NCI-H345 treated with DMSO at 0.1 percent for 48 hours (cell line): ENCODE results near the gene ZNF688.
"Not testable (repeated sequence)": the region's sequence is repeated elsewhere in the genome, so short reads cannot be mapped to it uniquely, and the experiment has no call there.

Experiments
- DNase-seq: peaks from one replicate; lab custom pipeline; 2025; ENCODE audit not compliant: unreplicated experiment; lab: John Stamatoyannopoulos, UW

Gene ZNF688

GRCh38 chr16:30571445-30572322, at the start of gene ZNF688:
Gene ZNF688 (minus strand): TSS chr16:30571714. CDS start chr16:30571629, 85 bp downstream.
- DNase-seq, result peak; percentile 98

- no peak for DNase-seq
Measured at GRCh38 chr16:30620169-30620568, 48.7 kb upstream of the ZNF688 start.

GRCh38 chr16:30619638-30620037, 48.1 kb upstream of the ZNF688 start:
- no peak for DNase-seq

GRCh38 chr16:30619202-30619601, 47.7 kb upstream of the ZNF688 start:
- no peak for DNase-seq

- peak; percentile 90 for DNase-seq
Measured at GRCh38 chr16:30615358-30616091, 44.0 kb upstream of the ZNF688 start.

GRCh38 chr16:30609926-30610839, 38.7 kb upstream of the ZNF688 start, which contains the start of gene ZNF689:
Gene ZNF689 (minus strand): TSS chr16:30610389. CDS start chr16:30610041, 348 bp downstream.
- DNase-seq, result peak; percentile 98

- DNase-seq, result peak; percentile 45
Measured at GRCh38 chr16:30609002-30609925, 37.8 kb upstream of the ZNF688 start.

GRCh38 chr16:30606004-30606403, 34.5 kb upstream of the ZNF688 start:
- DNase-seq, result no peak

GRCh38 chr16:30605158-30605557, 33.6 kb upstream of the ZNF688 start:
- no peak for DNase-seq

GRCh38 chr16:30604316-30604947, 32.9 kb upstream of the ZNF688 start:
- DNase-seq, result no peak

GRCh38 chr16:30603945-30604315, 32.4 kb upstream of the ZNF688 start:
- DNase-seq, result no peak

GRCh38 chr16:30602616-30603277, 31.2 kb upstream of the ZNF688 start:
- DNase-seq, result no peak

- DNase-seq, result no peak
Measured at GRCh38 chr16:30601966-30602365, 30.5 kb upstream of the ZNF688 start.

GRCh38 chr16:30600929-30601328, 29.4 kb upstream of the ZNF688 start:
- no peak for DNase-seq

- DNase-seq, result no peak
Measured at GRCh38 chr16:30600215-30600614, 28.7 kb upstream of the ZNF688 start.

- no peak for DNase-seq
Measured at GRCh38 chr16:30592871-30593270, 21.4 kb upstream of the ZNF688 start.

- not testable (repeated sequence) for DNase-seq
Measured at GRCh38 chr16:30590869-30591268, 19.4 kb upstream of the ZNF688 start.

- DNase-seq, result not testable (repeated sequence)
Measured at GRCh38 chr16:30589582-30589981, 18.1 kb upstream of the ZNF688 start.

GRCh38 chr16:30588651-30589050, 17.1 kb upstream of the ZNF688 start:
- DNase-seq, result no peak
